Activated CD8-positive, alpha-beta T cell treated with anti-CD3 and anti-CD28 coated beads for 36 hours (primary cell): ENCODE data around the gene HSPA1A. TPM values are rescaled to one million over a fixed set of nuclear protein-coding genes. Genes with fewer than 3 reads are reported as not detected.
A peak's percentile ranks its signal among the peaks of the same experiment; 100 is the strongest.

Experiments used
- ATAC-seq: fragments of 200-7000 bp; cut with Tn5 transposase; one replicate; pipeline ENCODE4 v1.10.0; 2021; ENCODE audit warnings: mild to moderate bottlenecking, moderate library complexity
- CTCF ChIA-PET: fragments of 350-600 bp; sonication (Branson Sonifier 250); formaldehyde crosslinking; loops from one replicate; lab custom pipeline; 2021; ENCODE audit warnings: antibody characterized with exemption; lab: Charles Lee
- POLR2A ChIA-PET: fragments of 350-600 bp; sonication (Branson Sonifier 250); formaldehyde crosslinking; loops from one replicate; lab custom pipeline; 2021; ENCODE audit warnings: antibody characterized with exemption; lab: Charles Lee
- DNase-seq: peaks from one replicate; pipeline ENCODE4 v3.0.0-alpha.2; 2020
- H3K27ac Mint-ChIP-seq: one replicate; pipeline ENCODE4 v1.8.0; 2021; ENCODE audit warnings: mild to moderate bottlenecking, mixed read lengths
- H3K27me3 Mint-ChIP-seq: one replicate; pipeline ENCODE4 v1.8.0; 2021; ENCODE audit warnings: mixed read lengths
- H3K36me3 Mint-ChIP-seq: one replicate; pipeline ENCODE4 v1.8.0; 2021; ENCODE audit warnings: low read depth, mixed read lengths
- H3K4me1 Mint-ChIP-seq: one replicate; pipeline ENCODE4 v1.8.0; 2021; ENCODE audit warnings: low read depth, mixed read lengths
- H3K4me3 Mint-ChIP-seq: one replicate; pipeline ENCODE4 v1.8.0; 2021; ENCODE audit warnings: mild to moderate bottlenecking, moderate library complexity, mixed read lengths
- H3K9me3 Mint-ChIP-seq: one replicate; pipeline ENCODE4 v1.8.0; 2021; ENCODE audit warnings: mixed read lengths
- CTCF ChIP-seq: fragments of 200-600 bp; IDR thresholded peaks from one replicate; pipeline ENCODE4 v1.8.0; 2022; ENCODE audit warnings: antibody characterized with exemption, mild to moderate bottlenecking
- intact Hi-C: fragments of 100-400 bp; cut with micrococcal nuclease; formaldehyde crosslinking; loops from one replicate; pipeline ENCODE4 v1.10.0; 2022
- total RNA-seq, 2 experiments: library from RNA; stranded (reverse); gene quantifications; one replicate each; pipeline ENCODE4 v1.2.3, GENCODE V29; 2021

HSPA1A gene
- total RNA-seq, 2 experiments from 2014 or later: 36.6 to 37.8 TPM

- TF ChIP-seq CTCF: no peak
- Mint-ChIP-seq H3K4me3 (peak overlapping the region; percentile 84), H3K4me1 (peaks cover 20% of the 10 kb centered on the region), H3K9me3 (no peaks in the 10 kb centered on the region), H3K36me3 (peaks cover 4% of the 10 kb centered on the region), H3K27me3 (no peaks in the 10 kb centered on the region), H3K27ac (no peak overlapping the region)
- intact Hi-C loops: no loop called here
- ChIA-PET POLR2A (interaction anchor here (0.9 to 4.4 kb wide), 5 partner anchors 10 to 213 kb away, joined by 3 to 42 read pairs (median 4); no protein-coding TSS in a partner anchor), CTCF (no interaction called here)
- ATAC-seq: no peak
- DNase-seq: no peak
Measured at GRCh38 chr6:31864818-31865204, 49.5 kb downstream of the HSPA1A start.

- H3K27ac Mint-ChIP-seq: no peak overlapping the region
- no peaks in the 10 kb centered on the region for H3K36me3 Mint-ChIP-seq
- peaks cover 20% of the 10 kb centered on the region for H3K4me1 Mint-ChIP-seq
- intact Hi-C loops: no loop called here
- TF ChIP-seq CTCF: no peak
- H3K9me3 Mint-ChIP-seq: no peaks in the 10 kb centered on the region
- H3K4me3 Mint-ChIP-seq: no peak overlapping the region
- H3K27me3 Mint-ChIP-seq: no peaks in the 10 kb centered on the region
- ChIA-PET POLR2A (interaction anchor here (0.9 to 4.4 kb wide), 3 partner anchors 29 to 214 kb away, joined by 3 to 42 read pairs (median 4); no protein-coding TSS in a partner anchor), CTCF (no interaction called here)
- peak; percentile 21 for DNase-seq
- no peak for ATAC-seq
Measured at GRCh38 chr6:31865205-31866118, 50.1 kb downstream of the HSPA1A start.

Other genes starting within 250 kb of the HSPA1A start
- gene LTA, start 243.3 kb upstream of the HSPA1A start, total RNA-seq: 100 to 1,000 TPM; 713 to 724 TPM
- gene TNF, start 240.0 kb upstream of the HSPA1A start, total RNA-seq: 10 to 100 TPM; 89.2 to 92.5 TPM
- gene LTB, start 233.1 kb upstream of the HSPA1A start, total RNA-seq: 100 to 1,000 TPM; 368 to 375 TPM
- 10 to 100 TPM; 40.4 to 43.6 TPM for gene LST1, start 229.3 kb upstream of the HSPA1A start, total RNA-seq
- gene NCR3, start 222.5 kb upstream of the HSPA1A start, total RNA-seq: 10 to 100 TPM; 60.1 to 60.3 TPM
- gene AIF1, start 200.3 kb upstream of the HSPA1A start, total RNA-seq: 100 to 1,000 TPM; 240 to 253 TPM
- gene PRRC2A, start 194.8 kb upstream of the HSPA1A start, total RNA-seq: 100 to 1,000 TPM; 257 to 262 TPM
- gene BAG6, start 162.9 kb upstream of the HSPA1A start, total RNA-seq: 100 to 1,000 TPM; 303 to 318 TPM
- gene APOM, start 159.6 kb upstream of the HSPA1A start, total RNA-seq: 1 to 10 TPM; 4.4 to 4.9 TPM
- 10 to 100 TPM; 11.4 to 11.7 TPM for gene C6orf47, start 154.8 kb upstream of the HSPA1A start, total RNA-seq
- 10 to 100 TPM; 29.4 to 30.9 TPM for gene GPANK1, start 150.5 kb upstream of the HSPA1A start, total RNA-seq
- gene CSNK2B, start 149.5 kb upstream of the HSPA1A start, total RNA-seq: 100 to 1,000 TPM; 241 to 247 TPM
- gene LY6G5B, start 145.6 kb upstream of the HSPA1A start, total RNA-seq: 10 to 100 TPM; 14.7 to 16.1 TPM
- 1 to 10 TPM; 1.6 to 2.3 TPM for gene LY6G5C, start 134.5 kb upstream of the HSPA1A start, total RNA-seq
- gene ABHD16A, start 112.2 kb upstream of the HSPA1A start, total RNA-seq: 10 to 100 TPM; 23.7 to 24.3 TPM
- gene LY6G6F, start 108.7 kb upstream of the HSPA1A start, total RNA-seq: not detected
- gene LY6G6D, start 100.2 kb upstream of the HSPA1A start, total RNA-seq: not detected
- not detected for gene LY6G6C, start 93.8 kb upstream of the HSPA1A start, total RNA-seq
- under 1 TPM; 0.65 to 0.81 TPM for gene MPIG6B, start 92.2 kb upstream of the HSPA1A start, total RNA-seq
- gene DDAH2, start 86.2 kb upstream of the HSPA1A start, total RNA-seq: 1 to 10 TPM; 6.3 to 6.9 TPM
- 100 to 1,000 TPM; 334 to 346 TPM for gene CLIC1, start 79.0 kb upstream of the HSPA1A start, total RNA-seq
- 100 to 1,000 TPM in 1 of 2 experiments, 10 to 100 TPM in 1; 96.9 to 105 TPM for gene MSH5, start 75.5 kb upstream of the HSPA1A start, total RNA-seq
- 10 to 100 TPM; 13.6 to 18.7 TPM for gene SAPCD1, start 52.9 kb upstream of the HSPA1A start, total RNA-seq
- 1 to 10 TPM; 1.6 TPM for gene VWA7, start 38.2 kb upstream of the HSPA1A start, total RNA-seq
- 100 to 1,000 TPM; 150 to 153 TPM for gene VARS1, start 19.8 kb upstream of the HSPA1A start, total RNA-seq
- 100 to 1,000 TPM; 117 to 120 TPM for gene LSM2, start 8.6 kb upstream of the HSPA1A start, total RNA-seq
- gene HSPA1L, start 260 bp upstream of the HSPA1A start, total RNA-seq: 1 to 10 TPM; 1.7 to 2.0 TPM
- 10 to 100 TPM; 50.4 to 50.8 TPM for gene HSPA1B, start 12.2 kb downstream of the HSPA1A start, total RNA-seq
- 1 to 10 TPM; 8.7 to 9.8 TPM for gene NEU1, start 47.3 kb downstream of the HSPA1A start, total RNA-seq
- not detected for gene SLC44A4, start 63.5 kb downstream of the HSPA1A start, total RNA-seq
- 10 to 100 TPM; 55.4 to 56.8 TPM for gene EHMT2, start 82.2 kb downstream of the HSPA1A start, total RNA-seq
- gene ZBTB12, start 86.5 kb downstream of the HSPA1A start, total RNA-seq: 1 to 10 TPM; 1.8 to 2.1 TPM
- 1 to 10 TPM in 1 of 2 experiments, under 1 TPM in 1; 0.99 to 1.4 TPM for gene C2, start 112.2 kb downstream of the HSPA1A start, total RNA-seq
- under 1 TPM; 0.43 to 0.45 TPM for gene CFB, start 130.6 kb downstream of the HSPA1A start, total RNA-seq
- 10 to 100 TPM; 60.5 to 61.0 TPM for gene NELFE, start 143.4 kb downstream of the HSPA1A start, total RNA-seq
- 10 to 100 TPM; 76.5 to 77.3 TPM for gene SKIC2, start 143.6 kb downstream of the HSPA1A start, total RNA-seq
- 10 to 100 TPM; 13.0 to 13.1 TPM for gene DXO, start 156.6 kb downstream of the HSPA1A start, total RNA-seq
- gene C4A, start 166.5 kb downstream of the HSPA1A start, total RNA-seq: 1 to 10 TPM; 2.8 to 3.2 TPM
- 1 to 10 TPM; 2.7 to 3.3 TPM for gene C4B, start 199.3 kb downstream of the HSPA1A start, total RNA-seq
- gene CYP21A2, start 222.9 kb downstream of the HSPA1A start, total RNA-seq: under 1 TPM; 0.16 to 0.27 TPM